ENCODE results near the gene SYNGR2. TPM values are rescaled to one million over a fixed set of nuclear protein-coding genes. Genes with fewer than 3 reads are reported as not detected.

The SYNGR2 gene

Small RNAs within 50 kb of the gene (small RNA-seq; reads per million reads assigned to genes)
- gene AC087645.1: not detected

All from skeletal muscle satellite cell (primary cell).